Sigmoid colon (tissue), 7 donors: ENCODE results near the gene SPI1. TPM values are rescaled to one million over a fixed set of nuclear protein-coding genes. Genes with fewer than 3 reads are reported as not detected.

Experiments
- DNase-seq: peaks from one replicate; pipeline ENCODE4 v3.0.0-alpha.2; 2019
- H3K27ac ChIP-seq, 4 donors: fragments of 200-600 bp; sonication (generic); one replicate each; pipeline ENCODE4 v1.5.1; 2016 to 2019; ENCODE audit warnings: mild to moderate bottlenecking in 1 of 4
- H3K27me3 ChIP-seq, 3 donors: fragments of 200-600 bp; sonication (generic); one replicate each; pipeline ENCODE4 v1.5.1; 2019; ENCODE audit warnings: mild to moderate bottlenecking in 1 of 3
- H3K36me3 ChIP-seq, 4 donors: fragments of 200-600 bp; sonication (generic); one replicate each; pipeline ENCODE4 v1.5.1; 2016 to 2019
- H3K4me1 ChIP-seq, 4 donors: fragments of 200-600 bp; sonication (generic); one replicate each; pipeline ENCODE4 v1.5.1; 2017 to 2019
- H3K4me3 ChIP-seq, 4 donors: fragments of 200-600 bp; sonication (generic); one replicate each; pipeline ENCODE4 v1.5.1; 2017 to 2019; ENCODE audit warnings: mild to moderate bottlenecking in 2 of 4, moderate library complexity in 1 of 4
- H3K9me3 ChIP-seq, 4 donors: fragments of 200-600 bp in 3 of 4; sonication (generic) in 3 of 4; one replicate each; pipeline versions ENCODE4 v1.5.1 to v1.6.1; 2013 to 2019
- CTCF ChIP-seq, 4 experiments: fragments of 450-650 bp in 3 of 4; fragments of 200-600 bp in 1 of 4; IDR thresholded peaks; one replicate each; pipeline ENCODE4 v1.5.1; 2016 to 2019; ENCODE audit warnings: antibody characterized with exemption in 4 of 4, mild to moderate bottlenecking in 3 of 4, moderate library complexity in 2 of 4
- EP300 ChIP-seq, 4 donors: sonication (generic); formaldehyde crosslinking; IDR thresholded peaks; one replicate each; pipeline ENCODE4 v1.6.1; 2017; ENCODE audit warnings: antibody characterized with exemption in 4 of 4
- POLR2A ChIP-seq, 2 donors: fragments of 450-650 bp; IDR thresholded peaks; one replicate each; pipeline ENCODE4 v1.6.1; 2016; ENCODE audit warnings: antibody characterized with exemption in 2 of 2, mild to moderate bottlenecking in 2 of 2, moderate library complexity in 2 of 2
- POLR2AphosphoS5 ChIP-seq, 4 donors: sonication (generic); formaldehyde crosslinking; IDR thresholded peaks; one replicate each; pipeline ENCODE4 v1.6.1; 2017; ENCODE audit warnings: antibody characterized with exemption in 4 of 4
- WGBS, 2 donors: extraction: QIAGEN DNeasy Blood & Tissue Kit; methylation state at CpG; one replicate each; pipeline ENCODE4 v1.1.7; 2013; 5-methylcytosine and 5-hydroxymethylcytosine counted together
- intact Hi-C: fragments of 100-400 bp; cut with DNase I; formaldehyde crosslinking; loops from one replicate; pipeline ENCODE4 v1.15.1; 2023
- polyA plus RNA-seq, 3 donors: library from polyadenylated mRNA; stranded (reverse); fragments of 200-250 nt; gene quantifications; one replicate each; pipeline ENCODE4 v1.2.3, GENCODE V29; 2013
- small RNA-seq, 3 donors: library from RNA; depleted of rRNA; stranded (forward); fragments of <200 nt; gene quantifications; one replicate each; pipeline ENCODE3, GENCODE V24; 2016
- total RNA-seq, 4 donors: library from RNA; depleted of rRNA; stranded (reverse); fragments of >200 nt; gene quantifications; one replicate each; pipeline ENCODE4 v1.1.0, GENCODE V29; 2016
- donor health status: healthy with polysubstance abuse.
- donor health status: Bipolar disorder and iron deficiency.
- donor health status: healthy.

Gene SPI1
- total and polyA plus RNA-seq, 7 donors: 10.5 to 29.8 (median 19.7) TPM

GRCh38 chr11:47306484-47306844 is 71.9 kb downstream of the SPI1 start:
- WGBS, 2 donors: 84 to 92% methylated on average over 1 of the region's 1 CpG
- Histone ChIP-seq H3K36me3 (peaks cover 26 to 100% (median 78%) of the 10 kb centered on the region in 4 donors), H3K4me1 (no peaks in the 10 kb centered on the region), H3K27ac (peak overlapping the region in 1 of 4 donors; percentile 31), H3K4me3 (no peak overlapping the region), H3K9me3 (peaks cover 0 to 3% (median 0%) of the 10 kb centered on the region in 4 donors), H3K27me3 (no peaks in the 10 kb centered on the region)
- intact Hi-C loops: no loop called here
- no peak for TF ChIP-seq CTCF (IDR thresholded peaks at IDR 0.05)
- no peak for TF ChIP-seq POLR2AphosphoS5 (IDR thresholded peaks at IDR 0.05)
- TF ChIP-seq POLR2A (IDR thresholded peaks at IDR 0.05): no peak
- TF ChIP-seq EP300 (IDR thresholded peaks at IDR 0.05): no peak
- DNase-seq: no peak

GRCh38 chr11:47305734-47306483 is 72.4 kb downstream of the SPI1 start:
- WGBS, 2 donors: 91 to 97% methylated on average over 3 of the region's 3 CpGs
- no peak for TF ChIP-seq CTCF (IDR thresholded peaks at IDR 0.05)
- TF ChIP-seq POLR2AphosphoS5 (IDR thresholded peaks at IDR 0.05): no peak
- TF ChIP-seq EP300 (IDR thresholded peaks at IDR 0.05): no peak
- no peak for TF ChIP-seq POLR2A (IDR thresholded peaks at IDR 0.05)
- no peaks in the 10 kb centered on the region for H3K27me3 ChIP-seq
- intact Hi-C loops: no loop called here
- DNase-seq: no peak
- peaks cover 26 to 100% (median 73%) of the 10 kb centered on the region in 4 donors for H3K36me3 ChIP-seq
- peak overlapping the region in 1 of 4 donors; percentile 31 for H3K27ac ChIP-seq
- H3K4me3 ChIP-seq: no peak overlapping the region
- no peaks in the 10 kb centered on the region for H3K4me1 ChIP-seq
- H3K9me3 ChIP-seq: peaks cover 0 to 3% (median 0%) of the 10 kb centered on the region in 4 donors

Small RNA genes lying within 50 kb of the gene (small RNA-seq; reads per million reads assigned to genes)
- 0 reads per million in 3 donors for gene MIR4487

Other genes with a start within 250 kb of the SPI1 start
- 100 to 1,000 TPM in 3 of 4 donors, 10 to 100 TPM in 1; 85.0 to 185 (median 123) TPM for gene ARFGAP2, start 201.7 kb downstream of the SPI1 start, total RNA-seq
- 10 to 100 TPM; 46.8 to 81.1 (median 50.2) TPM for gene ARFGAP2, start 201.7 kb downstream of the SPI1 start, polyA plus RNA-seq
- gene PACSIN3, start 192.1 kb downstream of the SPI1 start, total RNA-seq: 10 to 100 TPM; 56.0 to 78.3 (median 73.5) TPM
- 1 to 10 TPM; 1.2 to 7.0 (median 4.8) TPM for gene PACSIN3, start 192.1 kb downstream of the SPI1 start, polyA plus RNA-seq
- gene DDB2, start 163.6 kb downstream of the SPI1 start, total RNA-seq: 10 to 100 TPM; 31.9 to 44.6 (median 32.3) TPM
- gene DDB2, start 163.6 kb downstream of the SPI1 start, polyA plus RNA-seq: 10 to 100 TPM; 21.3 to 42.0 (median 21.6) TPM
- gene ACP2, start 129.7 kb downstream of the SPI1 start, total RNA-seq: 10 to 100 TPM; 30.7 to 54.0 (median 34.9) TPM
- 10 to 100 TPM; 15.6 to 50.9 (median 25.4) TPM for gene ACP2, start 129.7 kb downstream of the SPI1 start, polyA plus RNA-seq
- 10 to 100 TPM; 30.3 to 54.5 (median 40.2) TPM for gene NR1H3, start 120.6 kb downstream of the SPI1 start, total RNA-seq
- gene NR1H3, start 120.6 kb downstream of the SPI1 start, polyA plus RNA-seq: 10 to 100 TPM; 57.3 to 90.1 (median 61.5) TPM
- 10 to 100 TPM; 25.8 to 55.7 (median 33.6) TPM for gene MADD, start 108.4 kb downstream of the SPI1 start, total RNA-seq
- gene MADD, start 108.4 kb downstream of the SPI1 start, polyA plus RNA-seq: 10 to 100 TPM; 18.6 to 32.5 (median 19.2) TPM
- not detected for gene MYBPC3, start 25.8 kb downstream of the SPI1 start, total RNA-seq
- gene MYBPC3, start 25.8 kb downstream of the SPI1 start, polyA plus RNA-seq: 1 to 10 TPM in 1 of 3 donors, under 1 TPM in 2; 0.29 to 1.4 (median 0.60) TPM
- gene SLC39A13, start 30.0 kb upstream of the SPI1 start, total RNA-seq: 10 to 100 TPM; 38.2 to 87.5 (median 54.0) TPM
- 10 to 100 TPM in 2 of 3 donors, 1 to 10 TPM in 1; 4.6 to 29.8 (median 13.2) TPM for gene SLC39A13, start 30.0 kb upstream of the SPI1 start, polyA plus RNA-seq
- 100 to 1,000 TPM; 104 to 202 (median 178) TPM for gene PSMC3, start 47.9 kb upstream of the SPI1 start, total RNA-seq
- gene PSMC3, start 47.9 kb upstream of the SPI1 start, polyA plus RNA-seq: 100 to 1,000 TPM; 117 to 151 (median 121) TPM
- under 1 TPM in 3 of 4 donors, not detected in 1; 0.27 to 0.55 (median 0.36) TPM for gene RAPSN, start 70.6 kb upstream of the SPI1 start, total RNA-seq
- under 1 TPM in 1 of 3 donors, not detected in 2; 0.61 TPM for gene RAPSN, start 70.6 kb upstream of the SPI1 start, polyA plus RNA-seq
- 100 to 1,000 TPM in 3 of 4 donors, 10 to 100 TPM in 1; 87.2 to 188 (median 114) TPM for gene CELF1, start 174.6 kb upstream of the SPI1 start, total RNA-seq
- gene CELF1, start 174.6 kb upstream of the SPI1 start, polyA plus RNA-seq: 10 to 100 TPM in 2 of 3 donors, 1 to 10 TPM in 1; 9.0 to 45.7 (median 14.1) TPM
- 100 to 1,000 TPM in 3 of 4 donors, 10 to 100 TPM in 1; 100.0 to 152 (median 130) TPM for gene PTPMT1, start 187.1 kb upstream of the SPI1 start, total RNA-seq
- 10 to 100 TPM; 31.0 to 43.1 (median 37.2) TPM for gene PTPMT1, start 187.1 kb upstream of the SPI1 start, polyA plus RNA-seq
- 10 to 100 TPM; 13.3 to 29.9 (median 23.5) TPM for gene KBTBD4, start 200.4 kb upstream of the SPI1 start, total RNA-seq
- gene KBTBD4, start 200.4 kb upstream of the SPI1 start, polyA plus RNA-seq: 10 to 100 TPM; 11.3 to 15.9 (median 12.6) TPM
- 100 to 1,000 TPM in 2 of 4 donors, 10 to 100 TPM in 2; 74.4 to 106 (median 91.7) TPM for gene NDUFS3, start 200.5 kb upstream of the SPI1 start, total RNA-seq
- 100 to 1,000 TPM; 229 to 323 (median 268) TPM for gene NDUFS3, start 200.5 kb upstream of the SPI1 start, polyA plus RNA-seq
- 1 to 10 TPM in 1 of 4 donors, under 1 TPM in 2, not detected in 1; 0.36 to 1.4 (median 0.41) TPM for gene FAM180B, start 208.1 kb upstream of the SPI1 start, total RNA-seq
- under 1 TPM in 2 of 3 donors, not detected in 1; 0.12 to 0.60 TPM for gene FAM180B, start 208.1 kb upstream of the SPI1 start, polyA plus RNA-seq
- gene C1QTNF4, start 215.9 kb upstream of the SPI1 start, total RNA-seq: 10 to 100 TPM in 1 of 4 donors, 1 to 10 TPM in 3; 6.1 to 15.5 (median 6.5) TPM
- 1 to 10 TPM in 2 of 3 donors, not detected in 1; 1.3 to 1.8 TPM for gene C1QTNF4, start 215.9 kb upstream of the SPI1 start, polyA plus RNA-seq